ENCODE results near the gene DYNC1H1.
"Not testable (repeated sequence)": the region's sequence is repeated elsewhere in the genome, so short reads cannot be mapped to it uniquely, and the experiment has no call there.

GRCh38 chr14:101984831-101985230, 20.5 kb downstream of the DYNC1H1 start:
- not testable (repeated sequence) for TF ChIP-seq CTCF (conservative IDR thresholded peaks at IDR 0.05 in 1 of 2, IDR thresholded peaks at IDR 0.05 in 1 of 2; ENCODE audit: low read depth in 1 of 2, low read length in 2 of 2); EZH2 (IDR thresholded peaks at IDR 0.05; ENCODE audit: low read length, missing control alignments)

Measured in fibroblast of lung (primary cell).